ENCODE results near the gene FBXW11. TPM values are rescaled to one million over a fixed set of nuclear protein-coding genes. Genes with fewer than 3 reads are reported as not detected.

FBXW11 gene
- total and polyA plus RNA-seq, 2 of the 13 experiments (the other 11 are each of a cell fraction or from before 2014, with no cell fraction given): 31.7 to 53.6 TPM

DNA sequence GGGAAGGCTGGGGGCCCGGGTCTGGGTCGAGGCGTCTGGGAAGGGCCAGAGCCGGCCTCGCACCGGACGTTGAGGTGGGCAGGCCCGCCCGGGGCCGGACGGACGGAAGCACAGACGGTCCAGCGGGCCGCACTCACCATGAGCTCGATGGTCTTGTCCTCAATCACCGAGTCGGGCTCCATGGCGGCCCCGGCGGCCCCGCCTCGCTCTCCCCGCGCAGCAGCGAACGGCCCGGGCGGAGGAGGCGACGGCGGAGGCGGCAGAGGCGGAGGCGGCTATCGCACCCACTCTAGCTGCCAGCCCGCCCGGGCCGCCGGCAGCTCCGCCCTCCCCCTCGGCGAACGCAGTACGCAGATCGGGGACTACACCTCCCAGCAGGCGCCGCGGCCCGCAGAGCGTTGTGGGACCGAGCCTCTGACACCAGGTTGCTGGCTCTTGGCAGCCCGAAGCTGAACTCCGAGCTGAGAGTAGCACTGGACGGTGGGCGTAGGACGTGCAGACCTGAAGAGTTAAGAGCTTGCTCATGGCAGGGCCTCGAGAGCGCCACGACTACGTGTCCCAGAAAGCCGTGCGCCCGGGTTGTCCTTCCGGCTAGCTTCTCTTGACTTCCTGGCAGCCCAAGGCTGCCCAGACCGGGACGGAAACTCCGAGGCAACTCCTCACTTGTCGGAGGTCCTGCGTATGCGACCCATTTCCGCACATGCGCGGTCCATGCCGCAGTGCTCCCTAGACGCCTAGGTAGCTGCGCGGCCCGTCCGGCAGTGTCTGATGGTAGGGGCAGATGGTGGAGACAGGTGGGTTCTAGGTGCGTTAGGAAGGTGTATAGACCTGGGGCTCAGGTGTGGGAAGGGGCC is at the start of gene FBXW11 (continued):
- no peak for TF ChIP-seq ZNF704 (CRISPR knock-in tag; IDR thresholded peaks at IDR 0.05; ENCODE audit: borderline replicate concordance)
- 0 out of 2 replicates have a peak, but pooled peaks have one; percentile 63 for TF ChIP-seq SNAI1 (CRISPR knock-in tag; IDR thresholded peaks at IDR 0.05; ENCODE audit: borderline replicate concordance)
- 0 out of 2 replicates have a peak, but pooled peaks have one; percentile 41 for TF ChIP-seq ZNF430 (CRISPR knock-in tag; IDR thresholded peaks at IDR 0.05)
- TF ChIP-seq MXD1 (CRISPR knock-in tag; IDR thresholded peaks at IDR 0.05): no peak; the same call in 1 of the 2 replicates
- peak; percentile 33; the same call in 1 of the 2 replicates for TF ChIP-seq HES4 (CRISPR knock-in tag; IDR thresholded peaks at IDR 0.05; ENCODE audit: borderline replicate concordance)
- TF ChIP-seq YY1 (IDR thresholded peaks at IDR 0.05; ENCODE audit: insufficient read depth, insufficient replicate concordance, low read depth, low read length): peak; percentile 57
- no peak for TF ChIP-seq ZNF644 (CRISPR knock-in tag; IDR thresholded peaks at IDR 0.05; ENCODE audit: low read depth)
- no peak for TF ChIP-seq HNRNPK (IDR thresholded peaks at IDR 0.05; ENCODE audit: low read depth, low read length, poor library complexity, severe bottlenecking)
- TF ChIP-seq FOXJ3 (CRISPR knock-in tag; IDR thresholded peaks at IDR 0.05; ENCODE audit: borderline replicate concordance): no peak
- TF ChIP-seq ZBTB46 (CRISPR knock-in tag; IDR thresholded peaks at IDR 0.05; ENCODE audit: borderline replicate concordance): no peak
- TF ChIP-seq, protein P1, sequence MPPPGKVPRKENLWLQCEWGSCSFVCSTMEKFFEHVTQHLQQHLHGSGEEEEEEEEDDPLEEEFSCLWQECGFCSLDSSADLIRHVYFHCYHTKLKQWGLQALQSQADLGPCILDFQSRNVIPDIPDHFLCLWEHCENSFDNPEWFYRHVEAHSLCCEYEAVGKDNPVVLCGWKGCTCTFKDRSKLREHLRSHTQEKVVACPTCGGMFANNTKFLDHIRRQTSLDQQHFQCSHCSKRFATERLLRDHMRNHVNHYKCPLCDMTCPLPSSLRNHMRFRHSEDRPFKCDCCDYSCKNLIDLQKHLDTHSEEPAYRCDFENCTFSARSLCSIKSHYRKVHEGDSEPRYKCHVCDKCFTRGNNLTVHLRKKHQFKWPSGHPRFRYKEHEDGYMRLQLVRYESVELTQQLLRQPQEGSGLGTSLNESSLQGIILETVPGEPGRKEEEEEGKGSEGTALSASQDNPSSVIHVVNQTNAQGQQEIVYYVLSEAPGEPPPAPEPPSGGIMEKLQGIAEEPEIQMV (CRISPR knock-in tag; IDR thresholded peaks at IDR 0.05; ENCODE audit: low read depth): peak; percentile 43; the same call in 1 of the 2 replicates
- TF ChIP-seq MEIS2 (CRISPR knock-in tag; IDR thresholded peaks at IDR 0.05): peak; percentile 21; the same call in 1 of the 2 replicates
- TF ChIP-seq, protein P2, sequence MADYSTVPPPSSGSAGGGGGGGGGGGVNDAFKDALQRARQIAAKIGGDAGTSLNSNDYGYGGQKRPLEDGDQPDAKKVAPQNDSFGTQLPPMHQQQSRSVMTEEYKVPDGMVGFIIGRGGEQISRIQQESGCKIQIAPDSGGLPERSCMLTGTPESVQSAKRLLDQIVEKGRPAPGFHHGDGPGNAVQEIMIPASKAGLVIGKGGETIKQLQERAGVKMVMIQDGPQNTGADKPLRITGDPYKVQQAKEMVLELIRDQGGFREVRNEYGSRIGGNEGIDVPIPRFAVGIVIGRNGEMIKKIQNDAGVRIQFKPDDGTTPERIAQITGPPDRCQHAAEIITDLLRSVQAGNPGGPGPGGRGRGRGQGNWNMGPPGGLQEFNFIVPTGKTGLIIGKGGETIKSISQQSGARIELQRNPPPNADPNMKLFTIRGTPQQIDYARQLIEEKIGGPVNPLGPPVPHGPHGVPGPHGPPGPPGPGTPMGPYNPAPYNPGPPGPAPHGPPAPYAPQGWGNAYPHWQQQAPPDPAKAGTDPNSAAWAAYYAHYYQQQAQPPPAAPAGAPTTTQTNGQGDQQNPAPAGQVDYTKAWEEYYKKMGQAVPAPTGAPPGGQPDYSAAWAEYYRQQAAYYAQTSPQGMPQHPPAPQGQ (CRISPR knock-in tag; IDR thresholded peaks at IDR 0.05; ENCODE audit: borderline replicate concordance): no peak
- TF ChIP-seq ZNF496 (CRISPR knock-in tag; IDR thresholded peaks at IDR 0.05; ENCODE audit: insufficient replicate concordance): no peak
- TF ChIP-seq, protein P3, sequence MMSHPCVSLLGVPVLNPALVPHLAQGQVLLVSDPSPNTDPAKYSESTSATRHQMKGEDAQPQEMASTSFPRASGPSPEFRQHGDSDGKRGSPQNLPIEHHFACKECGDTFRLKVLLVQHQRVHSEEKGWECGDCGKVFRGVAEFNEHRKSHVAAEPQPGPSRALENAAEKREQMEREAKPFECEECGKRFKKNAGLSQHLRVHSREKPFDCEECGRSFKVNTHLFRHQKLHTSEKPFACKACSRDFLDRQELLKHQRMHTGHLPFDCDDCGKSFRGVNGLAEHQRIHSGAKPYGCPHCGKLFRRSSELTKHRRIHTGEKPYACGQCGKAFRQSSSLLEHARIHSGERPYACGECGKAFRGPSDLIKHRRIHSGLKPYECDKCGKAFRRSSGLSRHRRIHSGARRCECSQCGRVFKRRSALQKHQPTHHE (CRISPR knock-in tag; IDR thresholded peaks at IDR 0.05; ENCODE audit: borderline replicate concordance): no peak
- TF ChIP-seq ZNF556 (CRISPR knock-in tag; IDR thresholded peaks at IDR 0.05; ENCODE audit: borderline replicate concordance): peak; percentile 42; the same call in 1 of the 2 replicates
- no peak; the same call in 1 of the 2 replicates for TF ChIP-seq ZSCAN31 (CRISPR knock-in tag; IDR thresholded peaks at IDR 0.05; ENCODE audit: low read depth)
- TF ChIP-seq STAT5B (CRISPR knock-in tag; IDR thresholded peaks at IDR 0.05): no peak; the same call in 1 of the 2 replicates

Data from HepG2 (cell line).